ENCODE measurements around the gene FGF1. TPM values are rescaled to one million over a fixed set of nuclear protein-coding genes. Genes with fewer than 3 reads are reported as not detected.

FGF1 gene
- total and polyA plus RNA-seq, 2 donors from 2014 or later, result 2.1 to 89.7 TPM

GRCh38 chr5:142660196-142660595, 25.7 kb downstream of the FGF1 start:
- FAIRE-seq, result no peak
- no peak overlapping the region for H3K27ac ChIP-seq (ENCODE audit: low read depth in 2 of 2, low read length in 2 of 2)
- no peak for TF ChIP-seq CTCF (IDR thresholded peaks at IDR 0.05; ENCODE audit: borderline replicate concordance, extremely low read depth, insufficient read depth)

GRCh38 chr5:142659405-142659804, 26.5 kb downstream of the FGF1 start:
- Histone ChIP-seq H3K4me3 (ENCODE audit: low read length in 3 of 3) (no peak overlapping the region), H3K4me1 (ENCODE audit: control insufficient read depth in 2 of 3, insufficient read depth in 2 of 3, low read depth in 1 of 3, low read length in 3 of 3) (peaks cover 0 to 4% (median 2%) of the 10 kb centered on the region in 3 donors), H3K27me3 (ENCODE audit: control insufficient read depth, insufficient read depth, low read length) (no peaks in the 10 kb centered on the region), H3K9me3 (ENCODE audit: control insufficient read depth in 2 of 3, insufficient read depth in 1 of 3, low read length in 3 of 3) (peaks cover 0 to 4% (median 0%) of the 10 kb centered on the region in 3 donors), H3K27ac (ENCODE audit: low read depth in 2 of 2, low read length in 2 of 2) (no peak overlapping the region), H3K36me3 (ENCODE audit: control insufficient read depth in 2 of 3, insufficient read depth in 3 of 3, low read length in 3 of 3) (no peaks in the 10 kb centered on the region), H3K9ac (ENCODE audit: low read length in 3 of 3) (no peak overlapping the region)
- TF ChIP-seq CTCF (IDR thresholded peaks at IDR 0.05; ENCODE audit: borderline replicate concordance, extremely low read depth, insufficient read depth), result no peak
- DNase-seq (no peak), FAIRE-seq (no peak)
- intact Hi-C loops (cut with DNase I), result loop anchor here (10.0 kb wide), 1 partner anchor 45 kb away; no protein-coding TSS in a partner anchor

More at GRCh38 chr5:142660196-142660595, 25.7 kb downstream of the FGF1 start:
- Histone ChIP-seq H3K36me3 (ENCODE audit: control insufficient read depth in 2 of 3, insufficient read depth in 3 of 3, low read length in 3 of 3) (no peaks in the 10 kb centered on the region), H3K4me3 (ENCODE audit: low read length in 3 of 3) (no peak overlapping the region), H3K9me3 (ENCODE audit: control insufficient read depth in 2 of 3, insufficient read depth in 1 of 3, low read length in 3 of 3) (peaks cover 0 to 4% (median 0%) of the 10 kb centered on the region in 3 donors), H3K9ac (ENCODE audit: low read length in 3 of 3) (no peak overlapping the region), H3K27me3 (ENCODE audit: control insufficient read depth, insufficient read depth, low read length) (no peaks in the 10 kb centered on the region), H3K4me1 (ENCODE audit: control insufficient read depth in 2 of 3, insufficient read depth in 2 of 3, low read depth in 1 of 3, low read length in 3 of 3) (peaks cover 0 to 2% (median 2%) of the 10 kb centered on the region in 3 donors)
- no peak for DNase-seq
- intact Hi-C loops (cut with DNase I), result no loop called here

GRCh38 chr5:142658278-142658677, 27.6 kb downstream of the FGF1 start:
- TF ChIP-seq CTCF (IDR thresholded peaks at IDR 0.05; ENCODE audit: borderline replicate concordance, extremely low read depth, insufficient read depth), result no peak
- Histone ChIP-seq H3K9me3 (ENCODE audit: control insufficient read depth in 2 of 3, insufficient read depth in 1 of 3, low read length in 3 of 3) (peaks cover 0 to 4% (median 0%) of the 10 kb centered on the region in 3 donors), H3K36me3 (ENCODE audit: control insufficient read depth in 2 of 3, insufficient read depth in 3 of 3, low read length in 3 of 3) (no peaks in the 10 kb centered on the region), H3K27ac (ENCODE audit: low read depth in 2 of 2, low read length in 2 of 2) (no peak overlapping the region), H3K4me3 (ENCODE audit: low read length in 3 of 3) (no peak overlapping the region), H3K27me3 (ENCODE audit: control insufficient read depth, insufficient read depth, low read length) (no peaks in the 10 kb centered on the region), H3K4me1 (ENCODE audit: control insufficient read depth in 2 of 3, insufficient read depth in 2 of 3, low read depth in 1 of 3, low read length in 3 of 3) (peaks cover 0 to 4% (median 2%) of the 10 kb centered on the region in 3 donors), H3K9ac (ENCODE audit: low read length in 3 of 3) (no peak overlapping the region)
- no peak for FAIRE-seq
- DNase-seq, result no peak
- intact Hi-C loops (cut with DNase I), result loop anchor here (10.0 kb wide), 1 partner anchor 47 kb away; no protein-coding TSS in a partner anchor

GRCh38 chr5:142657446-142657845, 28.4 kb downstream of the FGF1 start:
- H3K27ac ChIP-seq (ENCODE audit: low read depth in 2 of 2, low read length in 2 of 2), result no peak overlapping the region
- no peaks in the 10 kb centered on the region for H3K36me3 ChIP-seq (ENCODE audit: control insufficient read depth in 2 of 3, insufficient read depth in 3 of 3, low read length in 3 of 3)
- DNase-seq, result no peak
- no peak overlapping the region for H3K9ac ChIP-seq (ENCODE audit: low read length in 3 of 3)
- no peak for FAIRE-seq
- H3K4me3 ChIP-seq (ENCODE audit: low read length in 3 of 3), result no peak overlapping the region
- no peak for TF ChIP-seq CTCF (IDR thresholded peaks at IDR 0.05; ENCODE audit: borderline replicate concordance, extremely low read depth, insufficient read depth)
- H3K27me3 ChIP-seq (ENCODE audit: control insufficient read depth, insufficient read depth, low read length), result no peaks in the 10 kb centered on the region
- intact Hi-C loops (cut with DNase I), result loop anchor here (10.0 kb wide), 1 partner anchor 47 kb away; no protein-coding TSS in a partner anchor
- H3K4me1 ChIP-seq (ENCODE audit: control insufficient read depth in 2 of 3, insufficient read depth in 2 of 3, low read depth in 1 of 3, low read length in 3 of 3), result peaks cover 0 to 4% (median 2%) of the 10 kb centered on the region in 3 donors
- peaks cover 0 to 4% (median 0%) of the 10 kb centered on the region in 3 donors for H3K9me3 ChIP-seq (ENCODE audit: control insufficient read depth in 2 of 3, insufficient read depth in 1 of 3, low read length in 3 of 3)
